GM21390 (cell line): Measurements from ENCODE around the gene DLL1.

Experiments
- ATAC-seq: cut with Tn5 transposase; IDR thresholded peaks from one replicate; pipeline ENCODE4 v1.9.1; 2021; ENCODE audit not compliant: unreplicated experiment

The DLL1 gene

DNA sequence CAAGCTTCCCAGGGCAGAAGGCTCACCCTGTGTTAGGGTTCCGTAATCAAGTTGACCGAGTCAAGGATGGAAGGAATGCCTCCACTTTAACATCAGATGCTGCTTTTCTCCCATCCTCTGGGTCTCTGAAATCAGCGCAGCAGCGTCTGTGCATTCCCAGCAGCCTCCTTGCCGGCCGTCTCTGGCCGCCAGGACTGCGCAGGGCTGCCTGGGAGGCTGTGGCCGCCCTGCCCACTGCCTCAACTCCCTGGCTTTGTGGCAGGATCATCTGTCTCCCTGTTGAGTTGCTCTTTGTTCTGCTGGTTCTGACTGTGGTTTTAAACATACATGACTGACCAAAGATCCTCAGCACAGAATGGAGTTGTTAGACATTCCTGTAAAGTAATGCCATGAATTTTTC lies 56.5 kb downstream of the DLL1 start:
- no peak for ATAC-seq

GRCh38 chr6:170233286-170234205 lies 57.3 kb downstream of the DLL1 start:
- ATAC-seq, result no peak
